HG03196 (cell line): ENCODE data around the gene WARS2.

Experiments used
- ATAC-seq: cut with Tn5 transposase; IDR thresholded peaks from one replicate; pipeline ENCODE4 v1.9.1; 2021; ENCODE audit not compliant: unreplicated experiment

WARS2 gene

GRCh38 chr1:119038363-119038762 lies 102.1 kb downstream of the WARS2 start:
- no peak for ATAC-seq

DNA sequence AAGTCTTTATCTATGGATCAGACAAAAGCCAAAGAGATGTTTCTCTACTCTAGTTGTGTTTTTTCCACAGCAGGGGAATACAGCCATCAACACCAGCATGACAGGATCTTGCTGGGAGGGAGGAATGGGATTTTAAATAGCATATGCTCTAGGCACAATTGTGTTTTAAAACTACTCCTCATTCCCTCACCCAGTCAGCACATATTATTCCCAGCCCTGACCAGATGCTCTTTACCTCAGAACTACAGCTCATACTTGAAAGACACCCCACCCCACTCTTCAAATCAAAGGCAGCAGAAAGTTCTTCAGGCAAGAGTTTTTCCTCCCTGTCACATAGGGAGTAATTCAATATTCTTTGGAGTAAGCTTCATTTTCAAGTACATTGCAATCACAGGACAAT lies 106.1 kb downstream of the WARS2 start:
- no peak for ATAC-seq

GRCh38 chr1:119032986-119033385 lies 107.5 kb downstream of the WARS2 start:
- ATAC-seq: no peak

DNA sequence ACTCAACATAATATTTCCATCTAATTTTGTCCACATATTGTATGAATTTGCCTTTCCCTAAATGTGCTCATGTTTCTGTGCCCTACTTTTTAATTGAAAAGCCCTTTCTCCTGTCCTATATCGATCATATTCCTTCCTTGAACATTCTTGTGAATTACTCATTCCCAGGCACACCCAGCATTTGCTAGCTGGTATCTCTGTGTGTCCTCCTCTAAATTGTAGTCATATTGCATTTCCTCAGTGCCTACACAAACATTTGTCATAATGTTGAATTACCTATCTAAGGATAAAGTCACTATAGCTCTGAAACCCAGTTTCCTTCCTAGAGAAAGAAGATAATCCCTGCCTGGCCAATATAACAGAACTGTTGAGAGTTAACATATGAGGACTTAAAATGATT lies 112.7 kb downstream of the WARS2 start:
- no peak for ATAC-seq

- no peak for ATAC-seq
Measured at GRCh38 chr1:119026956-119027355, 113.5 kb downstream of the WARS2 start.

- ATAC-seq: no peak
Measured at GRCh38 chr1:119015547-119015946, 124.9 kb downstream of the WARS2 start.

DNA sequence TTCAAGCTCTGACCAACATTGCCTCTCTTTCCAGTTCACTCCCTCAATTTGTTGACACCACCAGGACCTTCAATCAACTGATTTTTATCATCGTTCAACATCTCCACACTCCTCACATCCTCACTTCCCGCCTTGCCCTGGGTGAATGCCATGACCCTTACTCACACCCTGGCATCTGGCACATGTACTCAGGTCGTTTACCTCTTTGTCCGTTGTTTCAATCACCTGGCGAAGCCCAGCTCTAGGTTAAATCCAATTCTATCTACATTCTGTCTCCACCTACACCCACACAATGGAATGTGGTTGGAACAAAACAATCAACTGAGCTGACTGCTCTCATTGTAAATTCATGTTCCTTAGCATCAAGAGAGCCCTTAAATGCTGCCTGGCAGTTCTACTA lies 128.1 kb downstream of the WARS2 start:
- no peak for ATAC-seq

- no peak for ATAC-seq
Measured at GRCh38 chr1:119011706-119012105, 128.7 kb downstream of the WARS2 start.

DNA sequence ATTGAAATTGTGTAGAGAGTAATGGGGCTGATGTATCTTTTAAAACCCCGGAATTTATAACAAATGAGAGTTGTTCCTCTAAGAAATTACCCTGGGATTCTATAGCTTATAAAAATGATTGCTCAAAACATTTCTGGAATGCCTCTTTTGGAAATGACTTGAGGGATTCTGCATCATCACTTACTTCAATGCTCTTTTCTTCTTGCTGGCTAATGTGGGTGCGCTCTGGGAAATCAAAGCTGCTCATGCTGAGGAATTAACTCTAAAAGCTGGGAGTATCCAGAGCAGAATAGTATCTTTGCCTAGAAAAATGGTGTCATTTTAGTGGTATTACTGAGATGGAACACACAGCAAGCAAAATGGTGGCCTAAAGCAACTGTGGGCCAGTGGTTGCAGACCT lies 129.3 kb downstream of the WARS2 start:
- ATAC-seq: no peak

DNA sequence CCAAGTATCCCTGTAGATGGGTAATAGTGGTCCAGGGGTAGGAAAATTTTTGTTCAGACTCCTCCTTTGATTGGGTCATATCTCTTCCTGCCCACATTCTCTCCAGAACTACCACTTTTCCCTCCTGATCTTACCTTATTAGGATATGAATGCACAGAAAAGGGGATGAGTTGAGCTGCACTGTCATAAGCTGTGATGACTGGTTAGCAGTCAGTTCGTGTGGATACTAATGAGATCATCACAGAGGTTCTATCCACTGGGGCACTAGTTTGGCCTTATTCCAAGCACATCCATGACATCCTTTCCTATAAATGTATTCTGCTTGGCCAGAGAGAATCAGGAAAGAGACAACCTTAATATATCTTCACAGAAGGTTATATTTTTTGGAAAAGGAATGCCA lies 130.3 kb downstream of the WARS2 start:
- no peak for ATAC-seq

GRCh38 chr1:119009312-119009655 lies 131.2 kb downstream of the WARS2 start:
- ATAC-seq: no peak

GRCh38 chr1:119008483-119009311 lies 131.8 kb downstream of the WARS2 start:
- peak; percentile 56 for ATAC-seq

- no peak for ATAC-seq
Measured at GRCh38 chr1:119007670-119008482, 132.6 kb downstream of the WARS2 start.

GRCh38 chr1:119007339-119007669 lies 133.1 kb downstream of the WARS2 start:
- ATAC-seq: no peak

DNA sequence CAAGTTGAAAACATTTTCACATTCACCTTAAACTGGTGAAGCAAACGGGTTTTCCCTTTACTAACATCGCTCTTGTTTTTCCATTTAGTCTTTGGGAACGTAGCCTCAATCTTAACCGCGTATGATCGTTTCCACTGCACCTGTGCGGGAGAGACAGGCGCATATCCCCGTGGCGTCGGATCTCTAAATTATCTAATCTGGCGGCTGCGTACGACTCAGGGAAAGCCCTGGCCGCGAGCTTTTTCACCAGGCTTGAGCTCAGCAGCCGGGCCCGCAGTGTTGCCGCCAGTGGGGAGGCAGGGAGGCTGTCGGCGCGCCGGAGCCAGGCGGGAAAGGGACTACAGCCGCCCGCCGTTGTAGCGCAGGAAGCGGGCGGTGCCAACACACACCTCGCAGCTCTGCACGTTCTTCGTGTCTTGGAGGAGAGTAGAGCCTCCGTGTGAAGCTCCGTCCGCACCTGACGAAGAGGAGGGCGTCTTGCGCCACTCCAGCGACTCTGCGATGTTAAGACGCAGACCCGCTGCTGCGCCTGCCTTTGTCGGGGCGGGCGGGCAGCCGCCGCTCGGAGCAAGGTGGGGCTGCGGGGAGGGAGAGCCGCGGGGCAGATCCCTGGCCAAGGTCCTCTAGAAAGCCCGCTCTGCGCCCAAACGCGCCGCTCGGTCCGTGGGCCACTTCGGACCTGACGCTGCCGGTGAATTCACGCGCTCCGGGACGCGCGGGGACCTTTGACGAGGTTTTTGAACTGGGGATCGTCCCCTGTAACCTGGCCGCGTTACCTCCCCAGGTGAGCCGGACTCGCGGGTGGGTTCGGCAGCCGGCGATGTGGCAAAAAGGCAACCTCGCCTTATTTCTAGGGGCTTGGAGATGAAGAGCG lies 133.8 kb downstream of the WARS2 start:
- no peak for ATAC-seq

- no peak for ATAC-seq
Measured at GRCh38 chr1:119005724-119006405, 134.6 kb downstream of the WARS2 start.

DNA sequence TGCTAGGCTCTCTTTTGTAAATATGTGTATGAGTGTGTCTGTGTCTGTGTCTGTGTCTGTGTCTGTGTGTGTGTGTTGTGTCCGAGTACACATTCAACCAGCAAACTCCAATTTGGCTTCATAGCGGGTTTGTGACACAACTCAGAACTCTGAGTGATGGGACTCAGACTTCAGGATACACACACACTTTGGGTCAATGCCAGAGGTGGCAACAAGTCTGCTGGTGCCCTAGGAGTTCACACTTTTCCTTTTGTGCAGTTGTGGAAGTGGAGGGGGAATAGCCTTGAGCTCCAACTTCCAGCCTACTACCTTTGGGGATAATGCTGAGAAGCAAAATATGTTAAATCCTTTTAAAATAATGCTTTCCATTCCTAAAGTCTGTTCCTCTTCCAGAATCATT lies 135.7 kb downstream of the WARS2 start:
- no peak for ATAC-seq

- no peak for ATAC-seq
Measured at GRCh38 chr1:119004129-119004527, 136.3 kb downstream of the WARS2 start.

- no peak for ATAC-seq
Measured at GRCh38 chr1:119003413-119004128, 136.9 kb downstream of the WARS2 start.

- no peak for ATAC-seq
Measured at GRCh38 chr1:119002028-119002686, 138.3 kb downstream of the WARS2 start.
